HG02610 (cell line): ENCODE results near the gene OR5W2.
"Not testable (repeated sequence)": the region's sequence is repeated elsewhere in the genome, so short reads cannot be mapped to it uniquely, and the experiment has no call there.

Source experiments
- ATAC-seq: cut with Tn5 transposase; IDR thresholded peaks from one replicate; pipeline ENCODE4 v1.9.1; 2021; ENCODE audit warnings: mild to moderate bottlenecking, moderate library complexity; ENCODE audit not compliant: unreplicated experiment

OR5W2 gene

GRCh38 chr11:55914482-55914881 lies at the start of gene OR5W2:
Gene OR5W2 (minus strand): TSS chr11:55914582. CDS start chr11:55914582, 0 bp downstream.
- no peak for ATAC-seq

- ATAC-seq: no peak
Observed at GRCh38 chr11:55956521-55956920, 42.1 kb upstream of the OR5W2 start.

DNA sequence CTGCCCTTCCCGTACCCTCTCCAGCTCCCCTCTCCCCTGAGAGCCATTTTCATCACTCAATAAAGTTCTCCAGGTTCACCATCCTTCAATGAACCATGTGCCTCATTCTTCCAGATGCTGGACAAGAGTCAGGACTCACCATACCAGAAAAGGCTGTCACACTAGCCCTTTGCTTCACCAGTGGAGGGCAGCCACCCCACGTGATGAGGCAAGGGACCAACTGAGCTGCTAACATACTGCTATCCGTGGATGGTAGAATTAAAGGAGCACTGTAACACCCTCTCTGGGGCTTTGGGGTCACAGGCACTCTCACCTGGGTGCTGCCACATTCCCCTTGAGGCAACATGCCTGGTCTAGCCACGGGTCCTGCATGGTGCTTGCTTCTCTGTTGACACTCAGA lies 34.9 kb upstream of the OR5W2 start:
- ATAC-seq: no peak

DNA sequence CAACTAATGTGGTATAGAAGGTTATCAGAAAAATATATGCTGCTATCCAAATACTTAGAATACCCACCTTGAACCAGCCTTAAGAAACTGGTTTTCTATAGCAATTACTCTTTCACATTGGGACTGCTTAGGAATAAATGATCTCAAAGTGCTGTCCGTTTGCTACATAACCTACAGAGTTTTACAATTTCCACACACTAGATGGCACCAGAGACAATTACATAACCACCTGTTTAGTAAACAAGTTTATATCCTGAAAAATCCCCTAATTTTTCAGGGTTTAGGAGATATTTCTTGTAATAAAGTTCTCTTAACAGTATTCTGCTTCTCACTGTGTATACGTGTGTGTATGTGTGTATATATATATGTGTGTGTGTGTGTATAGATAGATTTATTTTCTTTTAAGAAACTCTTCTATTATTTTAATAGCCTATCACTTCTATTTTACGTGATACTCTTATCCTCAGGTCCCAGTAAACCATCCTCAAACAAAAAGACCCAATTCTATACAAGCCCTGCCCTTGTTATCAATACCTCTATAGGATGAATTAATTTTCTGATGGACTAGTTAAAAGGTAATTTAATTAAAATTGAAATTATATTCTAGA lies 28.5 kb upstream of the OR5W2 start:
- ATAC-seq: no peak

DNA sequence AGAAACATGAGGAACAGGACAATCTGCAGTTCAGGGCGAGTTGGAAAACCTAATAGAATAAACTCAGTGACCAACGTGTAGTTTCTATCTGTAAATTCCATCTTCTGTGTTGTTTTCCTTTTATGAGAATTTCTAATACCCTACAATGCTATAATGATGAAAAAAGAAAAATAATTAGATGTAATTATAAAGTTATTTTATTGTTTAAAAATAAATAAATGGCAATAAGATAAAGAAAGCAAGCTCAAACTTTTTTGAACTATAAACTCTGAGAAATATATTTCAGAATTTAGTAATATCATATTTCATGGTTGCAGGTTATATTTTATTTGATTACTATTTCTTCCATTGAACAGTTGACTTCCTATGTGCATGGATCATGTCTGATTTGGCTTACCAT lies 21.9 kb upstream of the OR5W2 start, which contains the start of gene OR5I1:
Gene OR5I1 (minus strand): TSS at position 101 of the 400 bp plus-strand sequence. CDS start 0 bp downstream, at position 101.
- no peak for ATAC-seq

DNA sequence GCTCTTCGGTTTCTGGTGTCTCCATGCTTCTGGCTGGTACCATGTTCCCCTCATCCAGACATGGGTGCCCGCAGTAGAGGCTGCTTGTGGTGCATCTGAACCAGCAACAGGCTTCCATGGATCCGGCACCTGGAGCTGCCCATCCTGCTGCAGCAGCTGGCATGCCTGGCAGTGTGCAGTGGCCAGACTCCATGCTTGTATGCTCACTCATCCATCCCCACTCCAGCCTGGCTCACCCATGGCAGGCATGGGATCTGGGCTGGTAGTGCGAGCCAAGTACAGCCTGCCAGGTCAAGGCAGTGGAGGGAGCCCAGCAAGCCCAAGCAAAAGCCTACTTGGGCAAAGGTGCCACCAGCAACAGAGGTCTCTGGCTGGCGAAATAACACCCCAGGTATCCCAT lies 6.2 kb upstream of the OR5W2 start:
- ATAC-seq: no peak

GRCh38 chr11:55902308-55902707 lies 12.1 kb downstream of the OR5W2 start:
- no peak for ATAC-seq

GRCh38 chr11:55895216-55895615 lies 19.2 kb downstream of the OR5W2 start:
- ATAC-seq: no peak

- not testable (repeated sequence) for ATAC-seq
Observed at GRCh38 chr11:55885481-55885880, 28.9 kb downstream of the OR5W2 start.

- ATAC-seq: not testable (repeated sequence)
Observed at GRCh38 chr11:55884995-55885394, 29.4 kb downstream of the OR5W2 start.

DNA sequence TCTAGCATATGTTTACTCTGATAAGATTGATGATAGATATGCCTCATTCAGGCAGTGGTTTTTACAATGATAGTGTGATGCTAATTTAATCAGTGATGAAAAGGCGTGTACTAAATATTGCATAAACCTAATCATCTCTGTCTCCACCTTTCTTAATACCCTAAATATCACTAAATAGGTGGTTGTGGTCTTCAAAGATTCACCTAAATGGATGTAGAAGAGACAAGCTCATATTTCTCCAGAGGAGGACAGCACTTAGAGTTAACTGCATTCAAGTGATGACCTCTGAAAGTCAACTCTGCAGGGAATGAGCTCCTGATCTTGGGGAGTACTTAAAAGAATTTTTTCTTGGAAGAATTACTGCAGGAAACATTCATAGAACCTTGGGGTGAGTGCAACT lies 31.4 kb downstream of the OR5W2 start, which contains the start of gene TRIM51:
Gene TRIM51 (plus strand): TSS at position 301 of the 400 bp plus-strand sequence. CDS start 2,132 bp downstream, outside the sequence.
- not testable (repeated sequence) for ATAC-seq

- ATAC-seq: not testable (repeated sequence)
Observed at GRCh38 chr11:55873146-55873545, 41.2 kb downstream of the OR5W2 start.

- not testable (repeated sequence) for ATAC-seq
Observed at GRCh38 chr11:55872731-55873130, 41.7 kb downstream of the OR5W2 start.

- ATAC-seq: not testable (repeated sequence)
Observed at GRCh38 chr11:55867354-55867753, 47.0 kb downstream of the OR5W2 start.
